T-cell (primary cell): ENCODE data around the gene C1orf87. TPM values are rescaled to one million over a fixed set of nuclear protein-coding genes. Genes with fewer than 3 reads are reported as not detected.

Source experiments
- ATAC-seq, 4 experiments: fragments of 200-7000 bp in 3 of 4; fragments of 150-1000 bp in 1 of 4; cut with Tn5 transposase; replicated peaks in 1 of 4; 1 replicate in 3 of 4; 2 replicates in 1 of 4; pipeline ENCODE4 v1.10.0; 2021; ENCODE audit warnings: moderate library complexity in 3 of 4, mild to moderate bottlenecking in 2 of 4, moderate number of reproducible peaks in 1 of 4
- CTCF ChIA-PET, 2 donors: fragments of 300-600 bp; sonication (Branson Sonifier 250); formaldehyde crosslinking; loops; one replicate each; lab custom pipeline; 2022; ENCODE audit warnings: antibody characterized with exemption in 2 of 2; lab: Charles Lee
- POLR2A ChIA-PET, 2 donors: fragments of 300-600 bp; sonication (Branson Sonifier 250); formaldehyde crosslinking; loops; one replicate each; lab custom pipeline; 2022; ENCODE audit warnings: antibody characterized with exemption in 2 of 2; lab: Charles Lee
- DNase-seq, 35 experiments: peaks; one replicate each; pipeline versions ENCODE4 v3.0.0 to v3.0.0-alpha.2; 2013 to 2023
- H3K27ac ChIP-seq: one replicate; pipeline ENCODE4 v1.5.1; 2013; ENCODE audit warnings: low read length
- H3K27me3 ChIP-seq, 2 experiments: replicated peaks in 1 of 2; 1 replicate in 1 of 2; 2 replicates in 1 of 2; pipeline versions ENCODE4 v1.6.1 to v1.7.0; 2013; ENCODE audit warnings: low read length in 1 of 2, mixed read lengths in 1 of 2; ENCODE audit not compliant: control insufficient read depth in 2 of 2, insufficient read depth in 2 of 2; ENCODE audit errors: extremely low read depth in 1 of 2
- H3K36me3 ChIP-seq, 2 donors: 1 replicate in 1 of 2; 2 replicates in 1 of 2; pipeline versions ENCODE4 v1.6.1 to v1.7.0; 2013; ENCODE audit warnings: low read length in 1 of 2; ENCODE audit not compliant: control insufficient read depth in 2 of 2, insufficient read depth in 1 of 2; ENCODE audit errors: extremely low read depth in 1 of 2
- H3K4me1 ChIP-seq, 2 experiments: 1 replicate in 1 of 2; 2 replicates in 1 of 2; pipeline versions ENCODE4 v1.6.1 to v1.7.0; 2013; ENCODE audit warnings: low read length in 2 of 2, mixed read lengths in 1 of 2; ENCODE audit not compliant: insufficient read depth in 2 of 2, control insufficient read depth in 1 of 2; ENCODE audit errors: extremely low read depth in 1 of 2
- H3K4me3 ChIP-seq, 2 donors: 1 replicate in 1 of 2; 2 replicates in 1 of 2; pipeline versions ENCODE4 v1.5.1 to v1.7.0; 2013; ENCODE audit warnings: mild to moderate bottlenecking in 2 of 2, low read length in 1 of 2, moderate library complexity in 1 of 2; ENCODE audit not compliant: control insufficient read depth in 1 of 2; ENCODE audit errors: extremely low read depth in 1 of 2
- H3K9me3 ChIP-seq: 2 replicates; pipeline ENCODE4 v1.7.0; 2013
- H3K27ac Mint-ChIP-seq, 2 donors: one replicate each; pipeline ENCODE4 v1.8.0; 2020 to 2021; ENCODE audit warnings: mild to moderate bottlenecking in 2 of 2, mixed read lengths in 2 of 2
- H3K27me3 Mint-ChIP-seq, 2 donors: one replicate each; pipeline ENCODE4 v1.8.0; 2021 to 2022; ENCODE audit warnings: mixed read lengths in 2 of 2
- H3K36me3 Mint-ChIP-seq: one replicate; pipeline ENCODE4 v1.8.0; 2021; ENCODE audit warnings: mixed read lengths
- H3K4me1 Mint-ChIP-seq, 3 donors: one replicate each; pipeline ENCODE4 v1.8.0; 2020 to 2022; ENCODE audit warnings: mixed read lengths in 3 of 3, mild to moderate bottlenecking in 1 of 3
- H3K4me3 Mint-ChIP-seq, 3 donors: one replicate each; pipeline ENCODE4 v1.8.0; 2020 to 2022; ENCODE audit warnings: mild to moderate bottlenecking in 3 of 3, mixed read lengths in 3 of 3, moderate library complexity in 3 of 3
- H3K9me3 Mint-ChIP-seq, 3 donors: one replicate each; pipeline ENCODE4 v1.8.0; 2020 to 2022; ENCODE audit warnings: mixed read lengths in 3 of 3
- WGBS: methylation state at CpG from one replicate; pipeline ENCODE4 v1.1.5; 2013; ENCODE audit warnings: missing lambda C conversion rate; ENCODE audit not compliant: insufficient coverage; 5-methylcytosine and 5-hydroxymethylcytosine counted together
- total RNA-seq, 35 experiments: library from RNA in 6 of 35; stranded (reverse) in 6 of 35; fragments of 120-200 nt in 1 of 35; gene quantifications; one replicate each; pipeline versions ENCODE4 v1.2.1 to v1.2.4 and lab custom pipeline; 2013 to 2026

Gene C1orf87
- total RNA-seq, 5 donors from 2014 or later (not counting 1 experiment from before 2014, with no cell fraction given) = not detected

GRCh38 chr1:59997479-59998115, 76.0 kb downstream of the C1orf87 start:
- peaks cover 2% of the 10 kb centered on the region in 2 experiments for H3K27me3 ChIP-seq
- H3K27me3 Mint-ChIP-seq = peaks cover 8 to 21% of the 10 kb centered on the region in 2 donors
- H3K36me3 Mint-ChIP-seq = no peaks in the 10 kb centered on the region
- no peak overlapping the region for H3K27ac ChIP-seq
- no peaks in the 10 kb centered on the region for H3K4me1 Mint-ChIP-seq
- ATAC-seq = no peak
- no peaks in the 10 kb centered on the region for H3K36me3 ChIP-seq
- no peak overlapping the region for H3K4me3 Mint-ChIP-seq
- ChIA-PET CTCF (no interaction called here), POLR2A (no interaction called here)
- no peak overlapping the region for H3K4me3 ChIP-seq
- WGBS = 40% methylated on average over 1 of the region's 2 CpGs
- no peaks in the 10 kb centered on the region for H3K4me1 ChIP-seq
- no peaks in the 10 kb centered on the region for H3K9me3 Mint-ChIP-seq
- H3K27ac Mint-ChIP-seq = no peak overlapping the region
- no peaks in the 10 kb centered on the region for H3K9me3 ChIP-seq
- no peak for DNase-seq

- no peaks in the 10 kb centered on the region for H3K4me1 Mint-ChIP-seq
- no peak for DNase-seq
- peaks cover 8 to 15% of the 10 kb centered on the region in 2 donors for H3K27me3 Mint-ChIP-seq
- ATAC-seq = no peak
- CTCF ChIA-PET = interaction anchor here in 1 of 2 donors (0.7 kb wide), 1 partner anchor 1012 kb away, joined by 7 read pairs; no protein-coding TSS in a partner anchor
- no peaks in the 10 kb centered on the region for H3K9me3 ChIP-seq
- no peaks in the 10 kb centered on the region for H3K4me1 ChIP-seq
- POLR2A ChIA-PET = no interaction called here
- H3K36me3 ChIP-seq = no peaks in the 10 kb centered on the region
- no peak overlapping the region for H3K27ac Mint-ChIP-seq
- H3K4me3 Mint-ChIP-seq = no peak overlapping the region
- no peaks in the 10 kb centered on the region for H3K36me3 Mint-ChIP-seq
- H3K9me3 Mint-ChIP-seq = no peaks in the 10 kb centered on the region
- H3K27ac ChIP-seq = no peak overlapping the region
- peaks cover 0 to 2% of the 10 kb centered on the region in 2 experiments for H3K27me3 ChIP-seq
- H3K4me3 ChIP-seq = no peak overlapping the region
- 80% methylated on average over 1 of the region's 4 CpGs for WGBS
These were observed 79.0 kb downstream of the C1orf87 start for GRCh38 chr1:59994302-59995198.

- H3K4me1 Mint-ChIP-seq = no peaks in the 10 kb centered on the region
- H3K27me3 ChIP-seq = peaks cover 0 to 2% of the 10 kb centered on the region in 2 experiments
- H3K4me3 Mint-ChIP-seq = no peak overlapping the region
- no peak overlapping the region for H3K27ac Mint-ChIP-seq
- no peak overlapping the region for H3K27ac ChIP-seq
- ChIA-PET POLR2A (no interaction called here), CTCF (interaction anchor here in 1 of 2 donors (0.7 kb wide), 1 partner anchor 115 kb away, joined by 3 read pairs; no protein-coding TSS in a partner anchor)
- DNase-seq (no peak), ATAC-seq (no peak)
- no peaks in the 10 kb centered on the region for H3K36me3 Mint-ChIP-seq
- WGBS = no CpG with 5 or more reads among the region's 5 CpGs
- H3K9me3 ChIP-seq = no peaks in the 10 kb centered on the region
- H3K27me3 Mint-ChIP-seq = peaks cover 6 to 21% of the 10 kb centered on the region in 2 donors
- no peaks in the 10 kb centered on the region for H3K4me1 ChIP-seq
- H3K9me3 Mint-ChIP-seq = no peaks in the 10 kb centered on the region
- H3K4me3 ChIP-seq = no peak overlapping the region
- no peaks in the 10 kb centered on the region for H3K36me3 ChIP-seq
These were observed 81.3 kb downstream of the C1orf87 start for GRCh38 chr1:59992040-59992820.

- CTCF ChIA-PET = no interaction called here
- Histone ChIP-seq H3K4me1 (no peaks in the 10 kb centered on the region), H3K4me3 (no peak overlapping the region), H3K36me3 (no peaks in the 10 kb centered on the region), H3K27me3 (no peaks in the 10 kb centered on the region), H3K9me3 (no peaks in the 10 kb centered on the region), H3K27ac (no peak overlapping the region)
- Mint-ChIP-seq H3K36me3 (no peaks in the 10 kb centered on the region), H3K4me1 (no peaks in the 10 kb centered on the region), H3K4me3 (no peak overlapping the region), H3K27me3 (peaks cover 6 to 13% of the 10 kb centered on the region in 2 donors), H3K9me3 (peaks cover 0 to 3% (median 0%) of the 10 kb centered on the region in 3 donors), H3K27ac (no peak overlapping the region)
- no peak for ATAC-seq
- WGBS = 78% methylated on average over 5 of the region's 9 CpGs
- POLR2A ChIA-PET = no interaction called here
- DNase-seq = no peak
These were observed 83.1 kb downstream of the C1orf87 start for GRCh38 chr1:59990470-59990869.

DNA sequence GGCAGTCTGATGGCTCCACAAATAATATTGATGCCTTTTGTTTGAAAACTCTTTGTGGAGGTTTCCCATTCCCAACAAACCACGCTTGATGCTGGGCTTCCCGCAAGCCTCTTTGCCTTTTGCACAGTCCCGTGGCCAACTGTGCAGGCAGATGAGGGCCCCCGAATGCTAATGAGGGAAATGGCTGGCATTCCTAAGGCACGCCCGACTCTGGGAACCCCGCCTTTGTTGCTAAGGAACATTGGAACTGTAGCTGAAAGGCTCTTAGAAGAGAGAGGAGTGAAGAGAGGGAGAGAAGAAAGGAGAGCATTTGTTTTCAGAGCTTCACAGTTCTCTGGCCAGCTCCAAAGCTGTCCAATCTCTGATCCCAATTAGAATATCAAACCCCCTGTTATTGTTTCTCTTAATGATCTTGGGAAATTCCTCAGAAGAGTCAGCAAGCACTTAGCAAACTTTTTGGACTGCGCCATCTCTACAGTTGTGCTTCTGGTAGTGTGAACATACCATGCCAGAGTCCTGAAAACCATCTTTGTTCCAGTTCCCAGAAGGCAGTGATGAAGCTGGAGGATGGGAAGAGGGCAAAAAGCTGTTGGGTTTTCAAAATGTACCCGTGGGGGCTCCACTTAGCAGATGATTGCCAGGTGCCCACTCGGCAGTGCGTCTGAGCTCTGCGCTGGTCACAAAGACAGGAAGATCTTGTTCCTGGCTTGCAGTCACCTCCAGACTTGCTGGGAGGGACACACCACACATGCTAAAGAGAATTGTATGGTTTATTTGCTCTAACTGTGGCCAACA, 86.9 kb downstream of the C1orf87 start:
- Histone ChIP-seq H3K27me3 (no peaks in the 10 kb centered on the region), H3K27ac (no peak overlapping the region), H3K9me3 (no peaks in the 10 kb centered on the region), H3K36me3 (no peaks in the 10 kb centered on the region), H3K4me3 (no peak overlapping the region), H3K4me1 (no peaks in the 10 kb centered on the region)
- Mint-ChIP-seq H3K4me3 (no peak overlapping the region), H3K9me3 (peaks cover 0 to 3% (median 0%) of the 10 kb centered on the region in 3 donors), H3K27ac (no peak overlapping the region), H3K4me1 (no peaks in the 10 kb centered on the region), H3K27me3 (peaks cover 6 to 18% of the 10 kb centered on the region in 2 donors), H3K36me3 (no peaks in the 10 kb centered on the region)
- DNase-seq = no peak
- WGBS = 62% methylated on average over 4 of the region's 12 CpGs
- POLR2A ChIA-PET = interaction anchor here in 1 of 2 donors (0.6 kb wide), 1 partner anchor 1091 kb away, joined by 3 read pairs; no protein-coding TSS in a partner anchor
- CTCF ChIA-PET = no interaction called here
- no peak for ATAC-seq
